ENCODE data around the gene KRTAP5-7.
"Not testable (repeated sequence)": the region's sequence is repeated elsewhere in the genome, so short reads cannot be mapped to it uniquely, and the experiment has no call there.

KRTAP5-7 gene

DNA sequence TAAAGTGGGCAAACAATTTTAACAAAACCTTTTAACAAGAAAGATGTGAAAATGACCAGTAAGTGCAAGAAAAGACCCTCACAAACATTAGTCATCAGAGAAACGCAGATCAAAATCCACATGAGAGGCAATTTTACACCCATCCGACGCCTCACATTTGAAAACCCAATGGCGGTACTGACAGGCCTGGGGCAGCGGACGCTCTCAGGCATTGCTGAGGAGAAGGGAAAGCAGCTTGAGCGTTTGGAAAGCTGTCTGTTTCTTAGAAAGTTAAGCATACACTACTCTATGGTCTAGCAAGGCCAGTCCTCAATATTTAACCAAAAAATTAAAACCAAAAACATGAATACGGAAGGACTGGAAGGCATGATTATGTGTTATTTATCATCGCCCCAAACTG lies 8.8 kb downstream of the KRTAP5-7 start:
- no peak for DNase-seq

DNA sequence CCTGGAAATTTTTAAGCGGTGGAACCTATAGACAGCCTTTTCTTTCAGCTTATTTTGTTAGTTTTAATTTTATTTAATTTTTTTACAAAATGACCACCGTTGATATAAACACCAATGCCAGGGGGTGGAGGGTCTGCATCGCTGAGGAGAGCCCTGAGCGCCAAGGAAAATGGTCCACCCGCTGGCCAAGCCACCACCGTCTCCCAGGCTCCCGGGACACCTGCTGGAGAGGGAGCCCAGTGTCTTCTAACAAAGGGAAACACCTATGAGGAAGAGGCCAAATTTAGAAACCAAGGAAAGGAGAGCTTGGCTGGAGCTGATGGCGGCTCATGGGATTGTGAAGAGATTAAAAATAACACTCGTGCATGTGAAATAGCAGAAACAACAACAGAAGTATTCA lies 10.5 kb downstream of the KRTAP5-7 start:
- no peak for DNase-seq

DNA sequence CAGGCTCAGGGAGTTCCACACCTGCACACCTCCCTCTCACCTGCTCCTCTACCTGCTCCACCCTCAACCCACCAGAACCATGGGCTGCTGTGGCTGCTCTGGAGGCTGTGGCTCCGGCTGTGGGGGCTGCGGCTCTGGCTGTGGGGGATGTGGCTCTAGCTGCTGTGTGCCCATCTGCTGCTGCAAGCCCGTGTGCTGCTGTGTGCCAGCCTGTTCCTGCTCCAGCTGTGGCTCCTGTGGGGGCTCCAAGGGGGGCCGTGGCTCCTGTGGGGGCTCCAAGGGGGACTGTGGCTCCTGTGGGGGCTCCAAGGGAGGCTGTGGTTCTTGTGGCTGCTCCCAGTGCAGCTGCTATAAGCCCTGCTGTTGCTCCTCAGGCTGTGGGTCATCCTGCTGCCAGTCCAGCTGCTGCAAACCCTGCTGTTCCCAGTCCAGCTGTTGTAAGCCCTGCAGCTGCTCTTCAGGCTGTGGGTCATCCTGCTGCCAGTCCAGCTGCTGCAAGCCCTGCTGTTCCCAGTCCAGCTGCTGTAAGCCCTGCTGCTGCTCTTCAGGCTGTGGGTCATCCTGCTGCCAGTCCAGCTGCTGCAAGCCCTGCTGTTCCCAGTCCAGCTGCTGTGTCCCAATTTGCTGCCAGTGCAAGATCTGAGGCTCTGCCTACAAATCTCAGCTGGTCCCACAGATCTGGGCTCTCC lies 11.1 kb downstream of the KRTAP5-7 start, which contains the start of gene KRTAP5-8:
TSS of gene KRTAP5-8 (plus strand) at position 49 of the 689 bp plus-strand sequence. CDS start at position 80, 31 bp downstream.
- DNase-seq: not testable (repeated sequence)

DNA sequence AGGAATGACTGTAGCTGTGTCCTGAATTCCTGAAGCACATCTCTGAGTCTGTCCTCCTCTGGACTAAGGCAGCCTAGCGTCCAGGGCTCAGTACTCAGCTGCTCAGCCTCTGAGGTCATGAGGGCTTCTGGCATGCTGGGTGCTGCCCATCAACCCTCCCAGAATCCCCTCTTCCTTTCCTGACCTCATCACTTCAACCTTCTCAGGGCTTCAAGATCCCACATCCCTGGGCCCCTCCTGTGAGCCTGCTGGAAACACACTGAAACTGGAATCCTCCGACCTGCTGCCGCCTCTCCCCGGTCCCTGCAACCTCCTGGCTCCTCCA lies 11.6 kb downstream of the KRTAP5-7 start:
- no peak for DNase-seq

DNA sequence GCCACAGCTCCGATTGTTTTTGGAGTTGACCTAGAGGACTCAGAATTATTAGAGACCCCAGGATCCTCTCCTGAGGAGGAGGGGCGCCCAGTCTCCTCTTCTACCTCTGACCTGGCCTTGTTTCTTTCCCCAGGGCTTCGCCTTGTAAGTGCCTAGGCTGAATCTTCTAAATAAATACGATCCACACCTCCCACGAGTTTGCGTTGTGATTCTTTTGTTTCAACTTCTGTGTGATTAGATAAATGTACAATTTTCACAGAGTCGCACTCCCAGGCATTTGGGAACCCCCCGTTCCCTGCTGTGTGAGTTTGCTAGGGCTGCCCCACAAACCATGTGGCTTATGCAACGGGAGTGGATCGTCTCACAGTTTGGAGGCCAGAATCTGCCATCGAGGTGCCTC lies 11.9 kb downstream of the KRTAP5-7 start:
- DNase-seq: no peak

DNA sequence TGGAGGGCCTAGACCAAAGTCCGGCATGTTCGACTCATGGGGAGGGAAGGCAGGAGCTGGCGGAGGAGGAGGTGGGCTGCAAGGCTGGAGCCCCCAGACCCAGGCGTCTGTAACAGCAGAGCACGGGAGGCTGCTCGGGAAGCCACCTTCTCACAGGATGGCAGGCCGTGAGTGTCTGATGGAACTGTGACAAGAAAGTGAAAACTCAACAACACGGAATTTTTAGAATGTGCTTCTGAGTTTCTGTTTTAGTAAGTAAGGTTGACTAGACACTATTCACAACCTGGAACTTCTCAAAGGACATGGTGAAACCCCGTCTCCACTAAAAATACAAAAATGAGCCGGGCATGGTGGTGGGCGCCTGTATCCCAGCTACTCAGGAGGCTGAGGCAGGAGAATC lies 12.9 kb downstream of the KRTAP5-7 start:
- not testable (repeated sequence) for DNase-seq

DNA sequence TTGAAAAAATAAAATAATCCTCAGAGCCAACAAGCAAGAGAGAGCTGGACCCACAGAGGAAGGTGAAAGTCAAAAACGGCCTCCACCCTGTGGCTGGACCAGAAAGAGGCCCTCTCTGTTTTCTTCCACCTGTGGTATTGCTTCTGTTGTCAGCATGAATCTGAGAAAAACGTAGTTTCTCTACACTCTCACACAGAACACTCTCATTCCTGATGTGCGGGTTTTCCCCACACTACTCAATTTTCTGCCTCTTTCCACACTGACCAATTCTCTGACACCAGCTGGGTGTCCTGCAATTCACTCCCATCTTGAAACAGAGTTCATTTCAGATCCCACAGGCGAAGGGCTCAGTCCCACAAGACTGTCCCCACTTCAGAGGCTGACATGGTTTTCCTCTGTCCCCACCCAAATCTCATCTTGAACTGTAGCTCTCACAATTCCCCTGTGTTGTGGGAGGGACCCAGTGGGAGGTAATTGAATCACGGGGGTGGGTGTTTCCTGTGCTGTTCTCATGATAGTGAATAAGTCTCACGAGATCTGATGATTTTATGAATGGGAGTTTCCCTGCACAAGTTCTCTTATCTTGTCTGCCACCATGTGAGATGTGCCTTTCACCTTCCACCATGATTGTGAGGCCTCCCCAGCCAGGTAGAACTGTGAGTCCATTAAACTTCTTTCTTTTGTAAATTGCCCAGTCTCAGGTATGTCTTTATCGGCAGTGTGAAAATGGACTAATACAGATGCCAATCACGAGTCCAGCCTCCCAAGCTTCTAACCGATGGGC lies 13.6 kb downstream of the KRTAP5-7 start:
- DNase-seq: not testable (repeated sequence)

DNA sequence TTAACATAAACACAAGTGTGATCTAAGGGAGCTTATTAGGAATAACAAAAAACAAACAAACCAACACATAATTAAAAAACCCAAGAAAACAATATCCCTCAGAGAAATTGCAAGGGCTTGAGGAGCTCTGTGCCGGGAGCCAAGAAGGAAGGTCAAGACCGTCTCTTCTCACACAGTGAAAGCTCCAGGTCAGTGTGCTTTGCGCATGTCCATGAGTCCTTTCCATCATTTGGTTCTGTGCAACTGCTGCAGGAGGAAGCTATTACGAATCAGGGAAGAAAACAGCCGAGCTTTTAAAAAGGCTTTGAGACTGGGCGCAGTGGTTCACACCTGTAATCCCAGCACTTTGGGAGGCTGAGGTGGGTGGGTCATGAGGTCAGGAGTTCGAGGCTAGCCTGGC lies 15.3 kb downstream of the KRTAP5-7 start:
- no peak for DNase-seq

DNA sequence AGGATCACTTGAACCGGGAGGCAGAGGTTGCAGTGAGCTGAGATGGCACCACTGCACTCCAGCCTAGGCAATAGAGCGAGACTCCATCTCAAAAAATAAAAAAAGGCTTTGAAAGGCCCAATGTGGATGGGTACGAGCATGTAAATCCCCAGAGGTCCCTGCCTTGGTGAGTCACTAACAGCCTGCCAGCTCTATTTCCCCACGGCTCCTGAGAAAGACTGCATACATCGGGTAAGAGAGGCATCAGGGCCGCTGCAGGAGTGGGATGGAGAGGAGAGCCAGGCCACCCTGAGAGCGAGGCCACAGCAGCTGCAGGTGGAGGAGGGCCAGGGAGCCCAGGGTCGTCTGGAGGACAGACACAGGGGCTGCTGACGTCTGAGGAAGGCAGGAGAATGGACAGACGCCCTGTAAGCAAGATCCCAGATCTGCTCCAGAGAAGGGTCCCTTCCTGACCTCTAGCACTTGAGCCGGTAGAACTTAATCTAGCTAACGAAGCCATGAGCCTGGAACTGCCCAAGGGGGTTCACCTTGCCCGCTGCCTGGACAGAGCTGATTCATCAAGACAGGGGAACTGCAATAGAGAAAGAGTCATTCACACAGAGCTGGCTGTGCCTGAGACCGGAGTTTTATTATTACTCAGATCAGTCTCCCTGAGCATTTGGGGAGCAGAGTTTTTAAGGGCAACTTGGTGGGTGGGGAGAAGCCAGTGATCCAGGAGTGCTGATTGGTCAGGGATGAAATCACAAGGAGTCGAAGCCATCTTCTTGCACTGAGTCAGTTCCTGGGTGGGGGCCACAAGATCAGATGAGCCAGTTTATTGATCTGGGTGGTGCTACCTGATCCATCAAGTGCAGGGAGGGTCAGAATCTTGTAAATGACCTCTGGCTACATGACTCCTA lies 16.1 kb downstream of the KRTAP5-7 start:
- DNase-seq: no peak

DNA sequence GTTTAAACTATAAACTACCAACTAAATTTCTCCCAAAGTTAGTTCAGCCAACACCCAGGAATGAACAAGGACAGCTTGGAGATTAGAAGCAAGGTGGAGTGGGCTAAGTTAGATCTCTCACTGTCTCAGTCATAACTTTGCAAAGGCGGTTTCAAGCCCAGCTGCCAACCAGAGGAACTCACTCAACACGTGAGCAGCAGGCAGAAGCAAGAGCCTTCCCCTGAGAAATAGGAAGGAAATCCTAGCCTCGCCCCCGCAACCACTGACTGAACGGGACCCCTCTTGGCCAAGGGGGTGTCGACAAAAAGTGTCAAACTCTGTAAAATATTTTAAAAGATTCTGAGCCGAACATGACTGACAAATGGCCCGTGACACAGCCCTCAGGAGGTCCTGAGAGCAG lies 16.8 kb downstream of the KRTAP5-7 start:
- no peak for DNase-seq

DNA sequence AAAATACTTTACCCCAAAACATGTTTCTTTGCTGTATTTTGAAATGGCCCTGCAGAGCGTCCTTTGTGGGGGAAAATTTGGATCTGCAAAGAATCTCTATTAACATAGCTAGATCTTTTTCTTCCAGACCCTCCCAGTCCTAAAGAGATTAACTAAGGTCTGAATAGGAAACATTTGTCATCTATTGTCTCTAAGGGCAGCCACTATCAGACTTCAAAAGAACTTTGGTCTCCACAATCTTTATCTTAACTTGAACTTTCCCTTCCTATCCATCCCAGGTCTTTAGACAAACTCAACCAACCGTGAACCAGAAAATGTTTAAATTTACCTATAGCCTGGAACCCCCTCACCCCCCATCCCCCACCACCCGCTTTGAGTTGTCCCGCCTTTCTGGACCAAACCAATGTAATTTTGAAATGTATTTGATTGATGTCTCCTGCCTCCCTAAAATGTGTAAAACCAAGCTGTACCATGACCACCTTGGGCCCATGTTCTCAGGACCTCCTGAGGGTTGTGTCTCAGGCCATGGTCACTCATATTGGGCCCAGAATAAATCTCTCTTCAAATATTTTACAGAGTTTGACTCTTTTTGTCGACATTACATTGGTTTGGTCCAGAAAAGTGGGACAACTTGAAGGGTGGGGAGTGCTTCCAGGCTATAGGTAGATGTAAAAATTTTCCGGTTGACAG lies 17.6 kb downstream of the KRTAP5-7 start:
- DNase-seq: no peak

DNA sequence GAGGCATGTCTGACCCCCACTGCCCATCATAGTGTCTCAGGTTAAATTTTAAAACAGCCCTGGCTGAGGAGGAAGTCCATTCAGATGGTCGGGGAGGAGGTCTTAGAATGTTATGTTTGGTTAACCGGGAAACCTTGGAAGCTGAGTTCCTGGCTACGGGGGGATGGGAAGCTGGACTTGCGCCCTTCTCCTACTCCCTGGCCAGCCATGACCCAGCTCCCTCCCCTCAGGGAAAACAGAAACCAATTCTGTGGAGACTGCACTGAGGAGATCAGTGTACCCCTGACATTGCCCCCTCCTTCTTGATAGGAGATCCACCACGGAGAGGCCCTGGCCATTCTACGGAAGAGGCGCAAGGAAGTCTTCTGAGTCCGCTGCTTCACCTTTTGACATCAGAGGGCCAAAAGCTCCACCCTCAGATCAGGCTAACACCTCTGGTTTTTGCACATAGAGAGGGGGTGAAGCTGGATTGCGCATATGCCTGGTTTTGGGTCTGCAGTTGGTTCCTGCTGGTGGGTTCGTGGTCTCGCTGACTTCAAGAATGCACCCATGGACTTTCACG lies 18.4 kb downstream of the KRTAP5-7 start:
- DNase-seq: no peak

DNA sequence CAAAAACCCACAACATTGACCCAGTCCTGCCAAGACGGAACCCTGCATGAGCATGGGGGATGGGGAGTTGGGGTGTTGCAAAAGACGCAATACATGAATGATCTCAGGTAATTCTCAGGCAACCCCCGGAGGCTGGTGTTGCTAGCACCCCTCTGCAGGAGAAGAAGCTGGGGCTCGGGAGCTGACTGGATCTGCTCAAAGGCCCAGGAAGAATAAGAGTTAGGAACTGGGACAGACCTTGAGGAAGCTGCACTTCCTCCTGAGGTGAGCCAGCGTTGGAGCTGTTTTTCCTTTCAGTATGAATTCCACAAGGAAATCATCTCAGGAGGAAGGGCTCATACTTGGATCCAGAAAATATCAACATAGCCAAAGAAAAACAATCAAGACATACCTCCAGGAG lies 21.1 kb downstream of the KRTAP5-7 start, which contains the start of gene KRTAP5-9:
TSS of gene KRTAP5-9 (plus strand) at position 301 of the 400 bp plus-strand sequence. CDS start 238 bp downstream, outside the sequence.
- no peak for DNase-seq

DNA sequence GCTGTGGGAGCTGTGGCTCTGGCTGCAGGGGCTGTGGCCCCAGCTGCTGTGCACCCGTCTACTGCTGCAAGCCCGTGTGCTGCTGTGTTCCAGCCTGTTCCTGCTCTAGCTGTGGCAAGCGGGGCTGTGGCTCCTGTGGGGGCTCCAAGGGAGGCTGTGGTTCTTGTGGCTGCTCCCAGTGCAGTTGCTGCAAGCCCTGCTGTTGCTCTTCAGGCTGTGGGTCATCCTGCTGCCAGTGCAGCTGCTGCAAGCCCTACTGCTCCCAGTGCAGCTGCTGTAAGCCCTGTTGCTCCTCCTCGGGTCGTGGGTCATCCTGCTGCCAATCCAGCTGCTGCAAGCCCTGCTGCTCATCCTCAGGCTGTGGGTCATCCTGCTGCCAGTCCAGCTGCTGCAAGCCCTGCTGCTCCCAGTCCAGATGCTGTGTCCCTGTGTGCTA lies 21.7 kb downstream of the KRTAP5-7 start:
- no peak for DNase-seq

DNA sequence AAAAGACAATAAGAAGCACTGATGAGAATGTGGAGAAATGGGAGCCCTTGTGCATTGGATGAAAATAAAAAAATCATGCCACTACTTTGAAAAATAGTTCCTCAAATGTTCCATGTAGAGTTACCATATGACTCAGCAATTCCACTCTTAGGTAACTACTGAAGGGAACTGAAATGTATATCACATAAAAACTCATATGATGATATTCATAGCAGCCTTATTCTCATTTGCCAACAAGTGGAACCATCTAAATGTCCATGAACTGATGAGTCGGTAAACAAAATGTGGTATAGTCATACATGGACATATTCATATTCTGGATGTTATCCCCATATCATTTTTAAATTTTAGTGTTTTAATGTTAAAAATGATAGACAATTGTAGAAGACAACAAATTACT lies 24.6 kb downstream of the KRTAP5-7 start:
- no peak for DNase-seq

DNA sequence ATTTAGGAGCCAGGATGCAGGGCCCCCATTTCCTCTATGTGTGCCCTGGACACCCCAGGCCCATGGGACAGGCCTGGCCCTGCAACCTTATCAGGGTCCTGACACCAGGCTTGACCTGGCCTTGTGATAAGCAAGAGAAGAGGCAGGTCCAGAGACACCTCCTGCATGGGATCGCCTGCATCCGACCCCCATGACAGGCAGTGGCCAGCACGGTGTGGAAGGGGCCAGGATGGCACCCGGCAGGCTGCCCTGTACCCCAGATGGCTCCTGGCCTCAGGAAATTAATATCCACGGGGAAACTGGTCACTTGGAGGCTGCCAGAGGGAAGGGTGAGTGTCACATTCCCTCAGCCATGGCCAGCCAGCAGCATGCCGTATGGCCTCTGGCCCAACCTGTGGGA lies 27.9 kb downstream of the KRTAP5-7 start:
- no peak for DNase-seq

DNA sequence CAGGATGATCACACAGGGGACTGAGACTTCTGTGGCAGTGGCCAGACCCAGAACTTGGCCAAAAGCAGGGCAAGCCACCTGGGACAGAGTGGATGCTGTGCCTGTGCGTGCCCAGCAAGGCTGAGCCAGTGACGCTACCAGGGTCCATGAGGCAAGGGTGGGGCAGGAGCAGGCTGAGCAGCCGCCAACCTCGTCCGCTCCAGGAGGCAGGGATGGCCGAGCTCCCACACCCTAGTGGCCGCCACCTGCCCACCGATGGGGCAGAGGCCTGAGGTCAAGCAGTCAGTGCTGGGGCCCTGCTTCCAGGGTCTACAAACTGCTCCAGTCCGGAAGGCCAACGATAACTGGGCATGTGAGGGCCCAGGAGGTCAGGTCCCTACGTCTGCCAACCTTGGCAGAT lies 28.4 kb downstream of the KRTAP5-7 start:
- DNase-seq: no peak

DNA sequence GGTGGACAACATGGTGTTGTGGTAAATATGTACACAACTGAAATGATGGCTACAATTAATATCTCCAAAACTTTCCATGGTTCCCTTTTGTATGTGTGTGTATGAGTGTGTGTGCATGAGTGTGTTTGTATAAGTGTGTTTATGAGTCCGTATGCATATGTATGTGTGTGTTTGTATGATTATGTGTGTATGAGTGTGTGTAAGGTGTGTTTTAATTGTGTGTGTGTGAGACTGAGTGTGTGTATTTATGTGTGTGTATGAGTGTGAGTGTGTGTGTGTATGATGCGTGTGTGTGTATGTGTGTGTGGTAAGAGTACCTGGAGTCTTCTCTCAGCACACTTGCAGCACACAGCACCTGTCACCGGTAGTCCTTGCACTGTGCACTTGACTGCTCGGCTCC lies 29.0 kb downstream of the KRTAP5-7 start:
- DNase-seq: no peak

DNA sequence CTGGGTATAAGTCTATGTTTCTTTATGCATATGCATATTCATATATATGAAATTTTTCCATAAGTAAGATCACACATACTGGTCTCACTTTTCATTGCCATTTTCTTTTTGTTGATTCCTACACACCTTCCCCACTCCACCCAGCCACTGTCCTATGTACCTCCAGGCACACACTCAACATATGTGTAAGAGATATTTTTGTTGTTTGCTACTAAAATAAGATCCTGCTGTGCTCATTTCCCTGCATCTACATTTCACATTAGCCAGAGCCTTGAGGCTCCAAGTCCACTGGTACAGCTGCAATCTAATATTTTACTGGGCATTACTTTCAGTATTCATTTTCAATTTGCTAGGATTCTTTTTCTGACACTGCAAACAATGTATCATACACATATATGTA lies 30.2 kb downstream of the KRTAP5-7 start:
- DNase-seq: no peak

DNA sequence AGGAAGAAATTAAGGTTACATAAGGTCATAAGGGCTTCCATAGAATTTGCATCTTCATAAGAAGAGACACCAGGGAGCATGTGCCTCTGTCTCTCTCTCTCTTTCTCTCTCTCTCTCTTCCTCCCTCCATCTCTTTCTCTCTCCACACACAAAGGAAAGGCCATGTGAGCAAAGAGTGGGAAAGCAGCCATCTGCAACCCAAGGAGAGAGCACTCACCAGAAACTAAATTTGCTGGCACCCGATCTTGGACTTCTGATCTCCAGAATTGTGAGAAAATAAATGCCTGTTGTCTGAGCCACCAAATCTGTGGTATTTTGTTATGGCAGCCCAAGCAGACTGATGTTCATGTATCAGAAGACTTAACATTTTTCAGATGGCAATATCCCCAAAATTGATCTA lies 31.9 kb downstream of the KRTAP5-7 start:
- no peak for DNase-seq

DNA sequence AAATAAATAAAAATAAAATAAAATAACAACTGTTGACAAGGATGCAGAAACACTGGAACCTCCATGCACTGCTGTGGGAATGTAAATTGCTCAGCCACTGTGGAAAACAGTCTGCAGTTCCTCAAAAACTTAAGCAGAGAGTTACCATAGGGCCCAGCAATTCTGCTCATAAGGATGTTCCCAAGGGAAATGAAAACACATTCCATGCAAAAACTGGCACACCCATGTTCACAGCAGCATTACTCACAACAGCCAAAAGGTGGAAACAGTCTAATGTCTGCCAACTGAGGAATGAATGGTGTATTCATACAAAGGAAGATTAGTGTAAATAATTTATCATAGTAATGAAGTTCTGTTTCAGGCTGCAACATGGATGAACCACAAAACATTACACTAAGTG lies 35.1 kb downstream of the KRTAP5-7 start:
- no peak for DNase-seq

DNA sequence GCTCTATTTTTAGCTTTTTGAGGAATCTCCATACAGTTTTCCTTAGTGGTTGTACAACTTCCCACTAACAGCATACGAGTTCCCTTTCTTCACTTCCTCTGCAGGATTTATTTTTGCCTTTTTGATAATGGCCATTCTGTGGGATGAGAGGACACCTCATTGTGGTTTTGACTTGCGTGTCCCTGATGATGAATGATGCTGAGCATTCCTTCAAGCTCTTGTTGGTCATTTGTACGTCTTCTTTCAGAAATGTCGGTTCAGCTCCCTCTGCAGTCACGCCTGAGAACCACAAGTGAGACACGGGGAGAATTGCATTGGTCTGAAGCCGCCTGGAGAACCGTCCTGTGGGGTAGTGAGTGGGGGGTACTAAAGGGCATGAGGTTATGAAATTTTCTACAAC lies 36.3 kb downstream of the KRTAP5-7 start:
- DNase-seq: no peak

Measured in NCI-H2081 (cell line).